GM19023 (cell line): ENCODE data around the gene NME7.
"Not testable (repeated sequence)": the region's sequence is repeated elsewhere in the genome, so short reads cannot be mapped to it uniquely, and the experiment has no call there.

Experiments
- ATAC-seq: cut with Tn5 transposase; IDR thresholded peaks from one replicate; pipeline ENCODE4 v1.9.1; 2021; ENCODE audit warnings: mild to moderate bottlenecking, moderate library complexity; ENCODE audit not compliant: unreplicated experiment

Gene NME7

DNA sequence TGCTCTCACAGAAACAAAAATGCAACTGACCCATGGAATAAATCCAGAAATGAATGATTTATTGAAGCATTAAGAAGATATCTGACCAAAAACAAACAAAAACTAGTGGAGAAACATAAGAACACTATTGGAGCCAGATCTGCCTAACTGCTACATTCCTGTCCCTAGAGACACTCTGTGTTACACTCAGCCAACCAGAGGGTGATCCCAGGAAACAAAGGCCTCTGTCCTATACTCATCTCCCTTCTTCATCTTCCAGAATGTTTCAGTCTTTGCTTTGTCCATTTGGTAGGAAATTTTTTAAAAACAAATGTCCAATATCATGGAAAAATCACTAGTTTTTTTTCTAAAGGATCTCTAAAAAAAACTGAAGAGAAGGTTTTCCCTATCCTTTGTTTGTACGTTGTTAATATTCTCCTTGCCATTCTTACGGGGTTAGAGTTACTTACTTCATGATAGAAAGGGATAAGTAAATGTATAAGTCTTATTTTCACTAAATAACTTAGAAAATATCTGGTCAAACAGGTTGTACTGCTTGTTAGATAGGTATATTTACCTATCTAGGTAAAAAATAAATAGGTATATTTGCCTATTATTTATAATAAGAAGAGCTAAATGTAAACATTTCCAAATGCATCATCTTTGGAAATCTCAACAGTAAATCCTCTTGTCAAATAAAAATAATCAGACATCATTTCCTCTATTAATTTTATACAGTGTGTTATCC lies 59.1 kb downstream of the NME7 start:
- no peak for ATAC-seq

DNA sequence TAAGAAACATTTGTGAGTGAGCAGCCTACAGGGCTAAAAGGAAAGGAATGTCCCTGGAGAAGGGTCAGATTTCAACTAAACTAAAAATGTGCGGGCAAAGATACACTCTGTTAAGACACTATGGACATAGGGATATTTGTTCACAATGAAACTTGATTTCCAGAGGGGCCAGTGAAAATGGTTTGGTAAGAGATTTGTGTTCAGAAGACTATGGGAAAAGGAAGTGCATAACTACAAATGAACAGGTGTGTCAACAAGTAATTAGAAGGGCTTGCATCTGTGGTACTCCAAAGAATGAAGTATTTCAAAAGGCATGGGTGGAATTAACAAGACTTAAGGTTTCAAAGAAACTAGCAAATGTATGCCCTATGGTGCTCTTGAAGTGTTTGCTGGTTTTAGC lies 60.4 kb downstream of the NME7 start:
- ATAC-seq: no peak

DNA sequence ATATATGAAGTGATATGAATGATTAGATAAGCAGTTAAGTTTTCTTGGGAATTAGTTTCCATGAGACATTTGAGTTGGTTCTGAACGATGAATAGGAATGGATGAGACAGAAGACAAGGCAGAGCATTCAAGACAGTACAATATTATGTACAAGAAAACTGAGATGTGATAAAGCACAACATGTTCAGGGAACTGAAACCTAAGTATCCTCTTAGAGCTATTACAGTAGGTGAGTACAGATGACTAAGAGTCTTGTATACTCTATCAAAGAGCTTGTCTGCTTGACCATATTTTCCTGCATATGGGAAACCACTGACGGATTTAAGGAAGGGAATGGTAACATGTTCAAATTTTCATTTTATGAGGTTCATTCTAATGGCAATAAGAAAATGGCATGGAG lies 61.6 kb downstream of the NME7 start:
- ATAC-seq: no peak

DNA sequence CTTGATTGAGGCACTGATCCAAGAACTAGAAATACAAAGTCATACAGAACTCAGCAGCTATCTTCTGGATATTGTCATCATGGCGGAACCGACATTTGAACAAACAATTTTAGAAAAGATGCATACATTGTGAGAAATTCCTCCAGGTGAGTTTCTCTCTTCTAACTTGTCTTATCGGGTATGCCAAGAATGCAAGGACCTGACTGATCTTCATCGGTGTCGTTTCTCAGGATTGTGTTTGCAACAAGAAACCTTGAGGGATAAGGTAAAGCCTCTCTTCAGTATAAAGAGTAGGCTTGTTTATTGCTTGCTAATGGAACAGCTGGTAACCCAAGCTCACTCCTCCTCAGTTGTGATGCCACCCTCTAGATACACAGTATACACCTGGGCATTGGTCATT lies 62.2 kb downstream of the NME7 start:
- ATAC-seq: no peak

DNA sequence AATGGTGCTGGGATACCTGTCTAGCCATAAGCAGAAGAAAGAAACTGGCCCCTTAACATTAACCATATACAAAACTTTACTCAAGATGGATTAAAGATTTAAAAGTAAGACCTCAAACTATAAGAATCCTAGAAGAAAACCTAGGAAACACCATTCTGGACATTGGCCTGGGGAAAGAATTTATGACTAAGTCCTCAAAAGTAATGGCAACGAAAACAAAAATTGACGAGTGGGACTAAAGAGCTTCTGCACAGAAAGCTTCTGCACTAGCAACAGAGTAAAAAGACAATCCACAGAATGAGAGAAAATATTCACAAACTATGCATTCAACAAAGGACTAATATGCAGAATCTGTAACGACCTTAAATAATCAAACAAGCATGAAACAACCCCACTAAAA lies 66.7 kb downstream of the NME7 start:
- no peak for ATAC-seq

DNA sequence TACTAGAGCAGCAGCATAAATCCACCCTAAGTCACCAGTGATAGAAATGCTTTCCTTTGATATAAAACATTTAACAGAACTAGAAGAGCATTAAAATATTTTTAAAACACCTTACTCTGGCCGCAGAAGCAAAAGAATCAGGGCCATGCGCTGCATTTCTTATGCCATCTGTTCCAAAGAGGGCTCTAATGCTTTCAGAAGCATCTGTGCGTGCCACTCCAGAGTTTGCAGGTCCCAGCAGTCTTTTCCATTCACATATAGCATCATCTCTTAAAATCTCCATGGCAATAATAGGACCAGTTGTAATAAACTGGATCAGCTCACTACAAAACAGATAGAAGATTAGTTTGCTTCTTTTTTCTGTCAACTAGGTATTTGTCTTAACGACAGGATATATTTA lies 69.2 kb downstream of the NME7 start:
- no peak for ATAC-seq

DNA sequence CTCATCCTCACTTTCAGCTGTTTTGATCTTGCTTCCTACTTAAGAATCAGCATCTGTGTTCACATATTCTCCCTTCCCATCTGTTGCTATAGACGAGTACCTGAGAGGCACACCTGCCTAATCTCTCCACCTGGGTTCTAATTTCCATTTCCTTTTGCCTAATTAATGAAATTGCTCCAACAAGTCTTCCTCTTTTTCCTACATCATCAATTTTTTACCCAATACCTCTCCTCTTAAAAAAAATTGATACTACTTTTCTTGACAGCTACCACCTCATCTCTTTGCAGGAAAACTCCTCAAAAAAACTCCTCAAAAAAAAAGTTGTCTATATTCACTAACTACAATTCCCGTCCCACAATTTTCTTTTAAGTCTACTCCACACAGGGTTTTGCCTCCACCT lies 71.8 kb downstream of the NME7 start:
- ATAC-seq: no peak

DNA sequence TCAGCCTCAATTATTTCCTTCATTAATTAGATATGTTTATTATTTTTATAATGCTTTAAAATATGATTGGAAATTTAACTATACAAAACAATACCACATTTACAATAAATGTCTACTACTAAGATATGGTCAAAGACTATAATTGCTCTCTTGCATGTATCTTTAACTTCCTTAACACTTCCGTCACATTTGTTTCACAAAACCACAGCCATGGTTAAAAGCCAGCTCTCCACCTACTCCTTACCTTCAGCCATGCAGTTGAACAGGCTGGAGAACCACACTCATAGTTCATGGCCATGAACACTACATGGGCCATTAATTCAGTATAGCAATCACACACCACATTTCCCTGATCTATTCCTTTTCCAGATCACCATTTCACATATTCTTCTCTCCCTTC lies 72.2 kb downstream of the NME7 start:
- ATAC-seq: no peak

DNA sequence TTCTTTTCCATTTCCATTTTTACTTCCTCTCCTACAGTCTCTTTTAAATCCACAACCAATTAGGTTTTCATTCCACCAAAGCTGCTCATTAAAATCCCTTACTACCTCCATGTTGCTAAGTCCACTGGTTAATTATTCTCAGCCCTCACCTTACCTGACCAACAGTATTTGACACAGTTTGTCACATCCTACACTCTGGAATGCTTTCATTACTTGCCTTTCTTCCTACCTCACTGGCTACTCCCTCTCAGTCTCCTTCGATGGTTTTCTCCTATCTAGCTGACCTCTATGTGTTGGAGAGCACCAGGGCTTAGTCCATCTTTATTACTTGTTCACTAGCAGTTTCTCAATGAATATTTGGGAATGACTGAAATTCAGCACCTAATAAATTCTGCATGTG lies 78.6 kb downstream of the NME7 start:
- no peak for ATAC-seq

DNA sequence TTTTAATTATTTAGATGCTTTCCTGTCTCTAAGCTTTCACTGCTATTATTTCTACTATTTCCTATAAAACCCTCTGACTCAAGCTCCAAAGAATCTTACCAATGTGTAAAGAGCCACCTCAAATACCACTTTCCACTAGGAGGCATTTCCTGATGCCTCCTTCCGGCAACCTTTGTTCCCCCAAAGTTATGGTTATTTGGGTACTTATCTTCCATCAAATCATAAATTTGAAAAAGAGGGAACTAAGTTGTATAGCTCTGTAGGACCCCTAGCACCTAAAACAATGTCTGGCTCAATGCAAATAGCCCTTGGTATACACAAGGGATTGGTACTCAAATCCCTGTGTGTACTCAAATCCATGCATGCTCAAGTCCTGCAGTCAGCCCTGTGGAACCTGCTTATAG lies 79.6 kb downstream of the NME7 start:
- no peak for ATAC-seq

DNA sequence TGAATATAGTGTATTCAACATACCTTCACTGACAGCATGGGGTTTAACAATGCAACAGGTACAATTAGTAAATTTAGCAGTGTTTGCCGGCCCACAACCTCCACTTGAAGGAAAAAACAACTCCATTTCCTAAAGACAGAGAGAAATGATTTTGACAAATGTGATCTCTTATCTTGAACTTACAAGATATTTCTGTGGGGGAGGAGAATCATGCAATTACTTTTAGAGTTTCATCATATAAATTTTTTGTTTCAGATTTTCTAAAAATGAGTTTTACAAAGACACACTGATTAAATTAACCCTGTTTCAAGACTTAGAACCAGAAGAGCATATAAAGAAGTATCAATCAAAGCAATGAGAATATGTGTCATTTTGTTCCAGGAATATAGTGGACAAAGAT lies 80.3 kb downstream of the NME7 start:
- ATAC-seq: no peak

DNA sequence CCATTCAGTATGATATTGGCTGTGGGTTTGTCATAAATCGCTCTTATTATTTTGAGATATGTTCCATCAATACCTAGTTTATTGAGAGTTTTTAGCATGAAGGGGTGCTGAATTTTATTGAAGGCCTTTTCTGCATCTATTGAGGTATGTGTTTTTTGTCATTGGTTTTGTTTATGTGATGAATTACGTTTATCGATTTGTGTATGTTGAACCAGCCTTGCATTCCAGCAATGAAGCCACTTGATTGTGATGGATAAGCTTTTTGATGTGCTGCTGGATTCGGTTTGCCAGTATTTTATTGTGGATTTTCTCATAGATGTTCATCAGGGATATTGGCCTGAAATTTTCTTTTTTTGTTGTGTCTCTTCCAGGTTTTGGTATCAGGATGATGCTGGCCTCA lies 86.0 kb downstream of the NME7 start:
- ATAC-seq: not testable (repeated sequence)

DNA sequence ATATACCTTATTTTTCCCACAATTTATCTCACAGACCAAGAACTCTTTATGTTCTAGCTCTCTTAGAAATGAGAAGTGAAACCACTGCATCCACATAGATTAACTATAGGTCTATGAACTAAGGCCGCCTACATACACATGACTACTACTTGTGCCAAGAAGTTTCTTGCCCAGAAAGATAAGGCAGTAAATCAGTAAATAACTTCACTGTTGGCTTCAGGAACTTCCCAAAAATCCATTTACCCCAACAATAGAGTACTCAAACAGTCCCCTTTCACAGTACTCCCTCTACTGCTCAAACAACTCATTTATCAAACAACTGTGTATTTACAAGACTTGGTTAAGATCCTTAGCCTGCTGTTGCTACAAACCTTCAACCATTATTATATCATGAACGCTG lies 96.5 kb downstream of the NME7 start:
- no peak for ATAC-seq

DNA sequence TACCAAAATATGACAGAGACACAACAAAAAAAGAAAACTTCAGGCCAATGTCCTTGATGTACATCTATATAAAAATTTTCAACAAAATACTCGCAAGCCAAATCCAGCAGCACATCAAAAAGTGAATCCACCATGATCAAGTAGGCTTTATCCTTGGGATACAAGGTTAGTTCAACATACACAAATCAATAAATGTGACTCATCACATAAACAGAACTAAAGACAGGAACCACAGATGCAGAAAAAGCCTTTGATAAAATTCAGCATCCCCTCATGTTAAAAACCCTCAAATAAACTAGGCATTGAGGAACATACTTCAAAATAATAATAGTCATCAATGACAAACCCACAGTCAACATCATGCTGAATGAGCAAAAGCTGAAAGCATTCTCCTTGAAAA lies 101.5 kb downstream of the NME7 start:
- ATAC-seq: no peak

DNA sequence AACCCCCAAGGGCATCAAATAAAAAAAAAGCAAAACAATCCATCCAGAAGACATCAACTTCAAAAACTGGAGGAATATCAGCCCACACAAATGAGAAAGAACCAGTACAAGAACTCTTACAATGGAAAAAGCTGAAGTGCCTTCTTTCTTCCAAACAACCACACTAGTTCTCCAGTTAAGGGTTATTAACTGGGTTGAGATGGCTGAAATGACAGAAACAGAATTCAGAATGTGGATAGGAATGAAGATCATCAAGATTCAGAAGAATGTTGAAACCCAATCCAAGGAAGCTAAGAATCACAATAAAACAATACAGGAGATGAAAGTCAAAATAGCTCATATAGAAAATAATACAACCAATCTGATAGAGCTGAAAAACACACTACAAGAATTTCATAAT lies 104.5 kb downstream of the NME7 start:
- ATAC-seq: no peak

DNA sequence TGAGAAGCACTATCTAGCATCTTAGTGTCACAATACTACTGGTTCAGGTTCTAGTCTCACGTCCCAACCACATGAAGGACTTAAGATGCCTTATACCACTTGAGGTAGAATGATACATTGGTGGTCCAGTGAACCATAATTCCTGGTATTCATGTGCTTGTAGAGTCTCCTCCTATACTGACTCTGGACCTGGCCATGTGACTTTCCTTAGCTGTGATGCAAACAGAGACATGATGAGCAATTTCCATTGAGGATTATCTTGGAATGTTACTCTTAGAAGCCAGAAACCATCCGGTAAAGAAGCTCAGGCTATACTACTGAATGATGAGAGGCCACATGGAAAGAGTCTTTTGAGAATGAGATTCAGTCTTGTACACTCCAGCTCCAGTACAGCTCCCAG lies 105.7 kb downstream of the NME7 start:
- ATAC-seq: no peak

DNA sequence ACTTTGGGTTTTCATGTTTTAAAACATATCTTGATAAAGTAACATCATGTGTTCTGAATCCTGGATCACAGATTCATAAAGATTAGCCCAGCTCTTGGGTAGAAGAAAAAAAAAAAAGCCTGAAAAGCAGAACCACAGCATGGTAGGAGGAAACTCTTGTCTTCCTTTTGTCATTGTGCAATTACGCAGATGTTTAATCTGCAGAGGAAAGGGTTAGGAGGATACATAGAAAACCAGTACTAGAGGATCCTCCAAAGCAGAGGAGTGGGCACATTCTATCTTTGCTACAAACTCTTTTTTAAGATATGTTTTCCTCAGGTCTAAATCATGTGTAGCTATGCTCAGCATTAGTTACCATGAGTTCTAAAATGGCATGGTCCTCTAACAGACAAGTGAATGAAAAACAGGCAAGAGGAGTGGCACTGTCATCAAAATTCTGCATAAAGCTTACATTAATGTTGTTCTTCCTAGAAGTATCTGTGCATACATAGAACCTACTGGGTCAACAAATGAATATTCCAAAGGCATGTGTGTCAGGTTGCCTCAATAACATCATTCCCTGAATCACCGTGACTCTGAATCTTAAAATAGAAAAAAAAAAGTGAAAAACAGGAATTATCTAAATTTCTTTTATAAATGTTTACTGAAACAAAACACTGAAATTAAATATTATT lies 107.0 kb downstream of the NME7 start:
- ATAC-seq: no peak

DNA sequence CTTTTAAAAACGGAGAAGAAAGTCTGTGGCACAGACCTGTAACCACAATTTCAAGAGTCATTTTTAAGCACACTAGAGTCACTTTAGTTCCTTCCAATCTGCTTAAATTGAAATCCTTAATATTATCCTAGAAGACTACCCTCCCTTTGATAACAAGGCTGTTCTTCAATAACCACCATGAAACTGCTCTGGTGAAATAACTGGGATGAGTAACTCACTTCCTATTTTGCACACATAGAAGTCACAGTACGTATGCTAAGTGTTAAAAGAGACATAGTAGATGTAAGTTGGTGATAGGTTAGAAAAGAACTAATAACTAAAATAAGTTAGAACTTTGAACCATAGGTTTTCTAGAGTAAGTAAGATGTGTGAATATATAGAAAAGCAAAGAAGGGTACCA lies 107.8 kb downstream of the NME7 start:
- no peak for ATAC-seq

DNA sequence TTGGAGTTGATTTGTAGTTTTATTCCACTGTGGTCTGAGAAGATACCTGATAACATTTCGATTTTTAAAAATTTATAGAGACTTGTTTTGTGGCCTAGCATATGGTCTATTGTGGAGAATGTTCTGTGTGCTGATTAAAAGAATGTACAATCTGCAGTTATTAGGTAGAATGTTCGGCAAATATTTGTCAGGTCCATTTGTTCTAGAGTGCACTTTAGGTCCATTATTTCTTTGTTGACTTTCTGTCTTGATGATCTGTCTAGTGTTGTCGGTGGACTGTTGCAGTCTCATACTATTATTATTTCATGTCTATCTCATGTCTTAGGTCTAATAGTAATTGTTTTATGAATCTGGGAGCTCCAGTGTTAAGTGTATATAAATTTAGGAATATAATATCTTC lies 116.8 kb downstream of the NME7 start:
- no peak for ATAC-seq

DNA sequence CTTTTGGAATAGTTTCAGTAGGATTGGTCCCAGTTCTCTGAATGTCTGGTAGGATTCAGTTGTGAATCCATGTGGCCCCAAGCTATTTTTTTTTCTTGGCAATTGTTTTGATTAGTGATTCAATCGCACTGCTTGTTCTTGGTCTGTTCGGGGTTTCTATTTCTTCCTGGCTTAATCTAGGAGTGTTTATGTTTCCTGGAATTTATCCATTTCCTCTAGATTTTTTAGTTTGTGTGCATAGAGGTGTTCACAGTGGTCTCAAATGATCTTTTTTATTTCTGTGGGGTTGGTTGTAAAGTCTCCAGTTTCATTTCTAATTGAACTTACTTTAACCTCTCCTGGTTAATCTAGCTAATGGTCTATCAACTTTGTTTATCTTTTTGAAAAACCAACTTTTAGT lies 117.6 kb downstream of the NME7 start:
- no peak for ATAC-seq

DNA sequence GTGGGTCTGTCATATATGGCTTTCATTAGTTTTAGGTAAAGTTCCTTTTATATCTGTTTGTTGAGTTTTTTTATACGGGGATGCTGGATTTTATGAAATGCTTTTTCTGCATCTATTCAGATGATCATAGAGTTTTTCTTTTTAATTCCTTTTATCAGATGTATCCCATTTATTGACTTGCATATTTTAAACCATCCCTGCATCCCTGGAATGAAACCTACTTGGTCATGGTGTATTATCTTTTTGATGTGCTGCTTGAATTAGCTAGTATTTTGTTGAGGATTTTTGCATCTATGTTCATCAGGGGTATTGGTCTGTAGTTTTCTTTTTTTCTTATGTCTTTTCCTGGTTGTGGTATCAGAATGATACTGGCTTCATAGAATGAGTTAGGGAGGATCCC lies 118.0 kb downstream of the NME7 start:
- no peak for ATAC-seq

DNA sequence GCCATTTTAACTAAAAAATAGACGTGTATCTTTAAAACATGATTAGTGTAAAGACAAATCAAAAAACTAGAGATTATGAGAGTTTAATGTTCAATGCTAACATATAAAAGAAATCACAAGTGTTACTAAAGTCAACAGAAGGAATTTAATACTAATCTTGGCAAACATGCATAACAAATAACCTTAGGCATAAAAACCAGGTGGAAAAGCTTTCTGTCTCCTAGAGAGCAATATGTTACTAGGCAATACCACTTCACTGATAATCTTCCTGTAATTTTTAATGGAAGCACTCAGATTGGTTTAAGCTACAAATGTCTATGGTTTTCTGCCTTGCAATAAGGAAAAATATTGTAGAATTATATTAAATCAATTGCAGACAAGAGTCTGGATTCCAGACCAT lies 121.9 kb downstream of the NME7 start:
- ATAC-seq: no peak
